Neural cell (in vitro differentiated cells): ENCODE results near the gene TRPC4AP. TPM values are rescaled to one million over a fixed set of nuclear protein-coding genes. Genes with fewer than 3 reads are reported as not detected.

ENCODE experiments used
- H2AFZ ChIP-seq: fragments of 200-600, 300-800 bp; sonication (generic), shearing (Covaris generic); 2 replicates; pipeline ENCODE4 v1.6.0; 2014; ENCODE audit warnings: low read depth, mild to moderate bottlenecking, antibody characterized with exemption, low read length, moderate library complexity
- H3F3A ChIP-seq: fragments of 200-600 bp; shearing (Covaris generic); 2 replicates; pipeline ENCODE4 v1.6.1; 2016; ENCODE audit warnings: mild to moderate bottlenecking, moderate library complexity, mixed read lengths, antibody characterized with exemption, low read length; ENCODE audit not compliant: insufficient read depth, poor library complexity, severe bottlenecking
- H3K27ac ChIP-seq: fragments of 200-600, 300-800 bp; sonication (generic), shearing (Covaris generic); 2 replicates; pipeline ENCODE4 v1.5.1; 2014; ENCODE audit warnings: mild to moderate bottlenecking, low read length, moderate library complexity
- H3K27me3 ChIP-seq: fragments of 300-800, 200-600 bp; sonication (generic), shearing (Covaris generic); 2 replicates; pipeline ENCODE4 v1.6.0; 2014; ENCODE audit warnings: mild to moderate bottlenecking, low read depth, low read length, moderate library complexity; ENCODE audit not compliant: insufficient read depth
- H3K36me3 ChIP-seq: fragments of 300-800, 200-600 bp; sonication (generic), shearing (Covaris generic); 2 replicates; pipeline ENCODE4 v1.5.1; 2014; ENCODE audit warnings: mild to moderate bottlenecking, antibody characterized with exemption, low read length, moderate library complexity; ENCODE audit not compliant: insufficient read depth
- H3K4me2 ChIP-seq: fragments of 300-800, 200-600 bp; sonication (generic), shearing (Covaris generic); 2 replicates; pipeline ENCODE4 v1.6.0; 2014; ENCODE audit warnings: mild to moderate bottlenecking, low read length
- H3K4me3 ChIP-seq: fragments of 300-800, 200-600 bp; sonication (generic), shearing (Covaris generic); 2 replicates; pipeline ENCODE4 v1.5.1; 2014; ENCODE audit warnings: mild to moderate bottlenecking, low read length, moderate library complexity
- H3K79me2 ChIP-seq: fragments of 200-600 bp; shearing (Covaris generic); replicated peaks from 2 replicates; pipeline ENCODE4 v1.6.0; 2014; ENCODE audit warnings: mild to moderate bottlenecking, low read length, moderate library complexity; ENCODE audit not compliant: insufficient read depth
- H3K9ac ChIP-seq: fragments of 300-800, 200-600 bp; sonication (generic), shearing (Covaris generic); 2 replicates; pipeline ENCODE4 v1.6.1; 2016; ENCODE audit warnings: mild to moderate bottlenecking, low read length, mixed read lengths
- H3K9me2 ChIP-seq: fragments of 200-600 bp; shearing (Covaris generic); 2 replicates; pipeline ENCODE4 v1.6.1; 2016; ENCODE audit warnings: mild to moderate bottlenecking, low read length, mixed read lengths; ENCODE audit not compliant: insufficient read depth
- H3K9me3 ChIP-seq: fragments of 200-600, 300-800 bp; sonication (generic), shearing (Covaris generic); 2 replicates; pipeline ENCODE4 v1.6.1; 2016; ENCODE audit warnings: mild to moderate bottlenecking, mixed run types, low read length, moderate library complexity, mixed read lengths
- H4K20me1 ChIP-seq: fragments of 200-600 bp; shearing (Covaris generic); 2 replicates; pipeline ENCODE4 v1.6.1; 2016; ENCODE audit warnings: mild to moderate bottlenecking, mixed run types; ENCODE audit not compliant: insufficient read depth
- EP300 ChIP-seq: fragments of 450-650 bp; conservative IDR thresholded peaks from 2 replicates; pipeline ENCODE4 v1.6.1; 2014; ENCODE audit warnings: antibody characterized with exemption, mild to moderate bottlenecking, moderate library complexity; ENCODE audit not compliant: poor library complexity, severe bottlenecking
- EZH2 ChIP-seq: fragments of 200-600, 300-800 bp; shearing (Covaris generic), sonication (generic); IDR thresholded peaks from 2 replicates; pipeline ENCODE4 v1.6.1; 2014; ENCODE audit warnings: antibody characterized with exemption, low read length, borderline replicate concordance, mild to moderate bottlenecking; ENCODE audit not compliant: insufficient read depth, poor library complexity, severe bottlenecking
- MXI1 ChIP-seq: fragments of 450-650 bp; conservative IDR thresholded peaks from 2 replicates; pipeline ENCODE4 v1.6.1; 2014; ENCODE audit warnings: antibody characterized with exemption, mild to moderate bottlenecking; ENCODE audit not compliant: poor library complexity, severe bottlenecking
- POLR2AphosphoS5 ChIP-seq: IDR thresholded peaks from 2 replicates; pipeline ENCODE4 v1.6.1; 2012
- RAD21 ChIP-seq: fragments of 450-650 bp; conservative IDR thresholded peaks from 2 replicates; pipeline ENCODE4 v1.6.1; 2014; ENCODE audit warnings: antibody characterized with exemption, mild to moderate bottlenecking, moderate library complexity
- SMC3 ChIP-seq: fragments of 450-650 bp; conservative IDR thresholded peaks from 2 replicates; pipeline ENCODE4 v1.6.1; 2014; ENCODE audit warnings: antibody characterized with exemption, mild to moderate bottlenecking, moderate library complexity; ENCODE audit not compliant: poor library complexity
- TAF1 ChIP-seq: IDR thresholded peaks from 2 replicates; pipeline ENCODE4 v1.6.1; 2012; ENCODE audit warnings: low read depth
- polyA plus RNA-seq: library from polyadenylated mRNA; depleted of rRNA; stranded (reverse); fragments of >200 nt; gene quantifications from 2 replicates; pipeline ENCODE4 v1.2.3, GENCODE V29; 2014
- TF ChIP-seq, protein P1 (sequence below): IDR thresholded peaks from 2 replicates; pipeline ENCODE4 v1.6.1; 2012; ENCODE audit warnings: borderline replicate concordance
- TF ChIP-seq, protein P2 (sequence below): fragments of 450-650 bp; IDR thresholded peaks from 2 replicates; pipeline ENCODE4 v1.5.1; 2014; ENCODE audit warnings: antibody characterized with exemption, mild to moderate bottlenecking, moderate library complexity; ENCODE audit not compliant: poor library complexity, severe bottlenecking

Gene TRPC4AP
- polyA plus RNA-seq, 1 donor from 2014 or later: 85.9 TPM

DNA sequence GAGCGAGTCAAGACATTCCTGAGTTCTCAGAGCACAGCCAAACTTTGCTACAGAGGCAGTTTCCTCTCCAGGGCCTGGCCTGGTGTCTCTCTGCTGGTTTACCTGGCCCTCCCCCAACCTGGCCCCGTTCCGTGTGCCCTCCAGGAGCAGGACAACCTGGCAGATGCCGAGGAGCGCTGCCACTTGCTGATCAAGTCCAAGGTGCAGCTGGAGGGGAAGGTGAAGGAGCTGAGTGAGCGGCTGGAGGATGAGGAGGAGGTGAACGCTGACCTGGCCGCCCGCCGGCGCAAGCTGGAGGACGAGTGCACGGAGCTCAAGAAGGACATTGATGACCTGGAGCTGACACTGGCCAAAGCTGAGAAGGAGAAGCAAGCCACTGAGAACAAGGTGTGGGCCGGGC is 97.4 kb downstream of the TRPC4AP start:
- Histone ChIP-seq H3K4me3 (no peak overlapping the region), H2AFZ (no peak overlapping the region), H3K79me2 (no peaks in the 10 kb centered on the region), H3K9ac (no peak overlapping the region), H3K27ac (no peak overlapping the region), H3K9me3 (no peaks in the 10 kb centered on the region), H3K27me3 (no peaks in the 10 kb centered on the region), H3F3A (no peaks in the 10 kb centered on the region), H3K4me2 (no peak overlapping the region), H3K9me2 (no peaks in the 10 kb centered on the region), H4K20me1 (no peaks in the 10 kb centered on the region), H3K36me3 (no peaks in the 10 kb centered on the region)
- TF ChIP-seq MXI1 (no peak), EZH2 (no peak), POLR2AphosphoS5 (no peak), TAF1 (no peak), SMC3 (no peak), RAD21 (no peak)
- TF ChIP-seq, protein P1, sequence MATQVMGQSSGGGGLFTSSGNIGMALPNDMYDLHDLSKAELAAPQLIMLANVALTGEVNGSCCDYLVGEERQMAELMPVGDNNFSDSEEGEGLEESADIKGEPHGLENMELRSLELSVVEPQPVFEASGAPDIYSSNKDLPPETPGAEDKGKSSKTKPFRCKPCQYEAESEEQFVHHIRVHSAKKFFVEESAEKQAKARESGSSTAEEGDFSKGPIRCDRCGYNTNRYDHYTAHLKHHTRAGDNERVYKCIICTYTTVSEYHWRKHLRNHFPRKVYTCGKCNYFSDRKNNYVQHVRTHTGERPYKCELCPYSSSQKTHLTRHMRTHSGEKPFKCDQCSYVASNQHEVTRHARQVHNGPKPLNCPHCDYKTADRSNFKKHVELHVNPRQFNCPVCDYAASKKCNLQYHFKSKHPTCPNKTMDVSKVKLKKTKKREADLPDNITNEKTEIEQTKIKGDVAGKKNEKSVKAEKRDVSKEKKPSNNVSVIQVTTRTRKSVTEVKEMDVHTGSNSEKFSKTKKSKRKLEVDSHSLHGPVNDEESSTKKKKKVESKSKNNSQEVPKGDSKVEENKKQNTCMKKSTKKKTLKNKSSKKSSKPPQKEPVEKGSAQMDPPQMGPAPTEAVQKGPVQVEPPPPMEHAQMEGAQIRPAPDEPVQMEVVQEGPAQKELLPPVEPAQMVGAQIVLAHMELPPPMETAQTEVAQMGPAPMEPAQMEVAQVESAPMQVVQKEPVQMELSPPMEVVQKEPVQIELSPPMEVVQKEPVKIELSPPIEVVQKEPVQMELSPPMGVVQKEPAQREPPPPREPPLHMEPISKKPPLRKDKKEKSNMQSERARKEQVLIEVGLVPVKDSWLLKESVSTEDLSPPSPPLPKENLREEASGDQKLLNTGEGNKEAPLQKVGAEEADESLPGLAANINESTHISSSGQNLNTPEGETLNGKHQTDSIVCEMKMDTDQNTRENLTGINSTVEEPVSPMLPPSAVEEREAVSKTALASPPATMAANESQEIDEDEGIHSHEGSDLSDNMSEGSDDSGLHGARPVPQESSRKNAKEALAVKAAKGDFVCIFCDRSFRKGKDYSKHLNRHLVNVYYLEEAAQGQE: no peak
- TF ChIP-seq, protein P2, sequence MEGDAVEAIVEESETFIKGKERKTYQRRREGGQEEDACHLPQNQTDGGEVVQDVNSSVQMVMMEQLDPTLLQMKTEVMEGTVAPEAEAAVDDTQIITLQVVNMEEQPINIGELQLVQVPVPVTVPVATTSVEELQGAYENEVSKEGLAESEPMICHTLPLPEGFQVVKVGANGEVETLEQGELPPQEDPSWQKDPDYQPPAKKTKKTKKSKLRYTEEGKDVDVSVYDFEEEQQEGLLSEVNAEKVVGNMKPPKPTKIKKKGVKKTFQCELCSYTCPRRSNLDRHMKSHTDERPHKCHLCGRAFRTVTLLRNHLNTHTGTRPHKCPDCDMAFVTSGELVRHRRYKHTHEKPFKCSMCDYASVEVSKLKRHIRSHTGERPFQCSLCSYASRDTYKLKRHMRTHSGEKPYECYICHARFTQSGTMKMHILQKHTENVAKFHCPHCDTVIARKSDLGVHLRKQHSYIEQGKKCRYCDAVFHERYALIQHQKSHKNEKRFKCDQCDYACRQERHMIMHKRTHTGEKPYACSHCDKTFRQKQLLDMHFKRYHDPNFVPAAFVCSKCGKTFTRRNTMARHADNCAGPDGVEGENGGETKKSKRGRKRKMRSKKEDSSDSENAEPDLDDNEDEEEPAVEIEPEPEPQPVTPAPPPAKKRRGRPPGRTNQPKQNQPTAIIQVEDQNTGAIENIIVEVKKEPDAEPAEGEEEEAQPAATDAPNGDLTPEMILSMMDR: no peak

DNA sequence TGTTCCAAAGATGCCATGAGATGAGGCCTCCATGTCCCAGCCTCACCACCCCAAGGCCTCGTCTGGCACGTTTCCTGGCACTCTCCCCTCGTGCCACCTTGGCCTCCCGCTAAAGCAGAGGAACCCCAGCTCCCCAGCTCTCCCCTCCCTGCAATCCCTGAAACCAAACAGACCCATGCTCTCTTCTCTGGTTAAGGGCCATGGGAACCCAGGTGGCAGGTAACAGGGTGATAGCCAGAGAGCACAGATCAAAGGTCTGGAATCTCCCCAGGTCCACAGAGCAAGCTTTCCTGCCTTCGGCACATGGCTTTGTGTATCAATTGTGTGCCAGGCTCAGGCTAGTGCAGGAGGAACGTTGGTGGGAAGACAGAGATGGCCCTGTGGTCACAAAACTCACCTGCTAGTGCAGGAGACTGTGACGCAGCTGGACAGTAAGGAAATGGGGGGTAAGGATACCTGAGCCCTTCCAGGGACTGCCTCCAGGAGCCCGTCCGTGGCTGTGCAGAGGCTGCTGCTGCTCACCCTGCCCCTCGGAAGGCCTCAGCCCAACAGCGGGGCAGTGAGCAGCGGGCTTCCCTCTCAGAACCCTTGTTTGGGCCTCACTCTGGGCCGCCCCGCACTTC is 98.0 kb downstream of the TRPC4AP start:
- H4K20me1 ChIP-seq: no peaks in the 10 kb centered on the region
- TF ChIP-seq POLR2AphosphoS5 (no peak), MXI1 (no peak), EZH2 (no peak), RAD21 (no peak), TAF1 (no peak), EP300 (no peak)
- TF ChIP-seq, protein P1: no peak
- TF ChIP-seq, protein P2: no peak
- no peaks in the 10 kb centered on the region for H3K79me2 ChIP-seq
- no peaks in the 10 kb centered on the region for H3K9me2 ChIP-seq
- no peaks in the 10 kb centered on the region for H3F3A ChIP-seq
- no peaks in the 10 kb centered on the region for H3K9me3 ChIP-seq
- no peak overlapping the region for H3K4me3 ChIP-seq
- H2AFZ ChIP-seq: no peak overlapping the region
- no peaks in the 10 kb centered on the region for H3K27me3 ChIP-seq
- no peak overlapping the region for H3K27ac ChIP-seq
- H3K9ac ChIP-seq: no peak overlapping the region
- no peak overlapping the region for H3K4me2 ChIP-seq
- no peaks in the 10 kb centered on the region for H3K36me3 ChIP-seq
